Subcutaneous adipose tissue (tissue), 4 donors: ENCODE results near the gene LRRC74A. TPM values are rescaled to one million over a fixed set of nuclear protein-coding genes. Genes with fewer than 3 reads are reported as not detected.

ENCODE experiments used
- CTCF ChIP-seq: fragments of 450-650 bp; IDR thresholded peaks from one replicate; pipeline ENCODE4 v1.5.1; 2016; ENCODE audit warnings: low read depth, mild to moderate bottlenecking, control low read depth, antibody characterized with exemption, moderate library complexity
- total RNA-seq, 4 donors: library from RNA; depleted of rRNA; stranded (reverse); fragments of >200 nt; gene quantifications; one replicate each; pipeline ENCODE4 v1.1.0, GENCODE V29; 2016

Gene LRRC74A
- total RNA-seq, 4 donors from 2014 or later, result not detected

- TF ChIP-seq CTCF, result no peak
Observed at GRCh38 chr14:76855066-76855465, 28.9 kb downstream of the LRRC74A start.

GRCh38 chr14:76856769-76857168, 30.6 kb downstream of the LRRC74A start:
- TF ChIP-seq CTCF, result no peak

- TF ChIP-seq CTCF, result no peak
Observed at GRCh38 chr14:76861574-76862255, 35.5 kb downstream of the LRRC74A start.

GRCh38 chr14:76862546-76863282, 36.5 kb downstream of the LRRC74A start:
- no peak for TF ChIP-seq CTCF

GRCh38 chr14:76863724-76864407, 37.7 kb downstream of the LRRC74A start:
- TF ChIP-seq CTCF, result no peak

- TF ChIP-seq CTCF, result no peak
Observed at GRCh38 chr14:76866456-76866855, 40.2 kb downstream of the LRRC74A start.
